Stimulated activated CD4-positive, alpha-beta T cell treated with anti-CD3 and anti-CD28 coated beads, Interleukin-4, amount 100 ng/mL, for 24 hours (primary cell): ENCODE results near the gene TUBB.
"Not testable (repeated sequence)": the region's sequence is repeated elsewhere in the genome, so short reads cannot be mapped to it uniquely, and the experiment has no call there.

ENCODE experiments used
- DNase-seq: peaks from one replicate; pipeline ENCODE4 v3.0.0-alpha.2; 2020

Gene TUBB

GRCh38 chr6:30687659-30688431 lies 32.3 kb upstream of the TUBB start:
- DNase-seq: no peak

DNA sequence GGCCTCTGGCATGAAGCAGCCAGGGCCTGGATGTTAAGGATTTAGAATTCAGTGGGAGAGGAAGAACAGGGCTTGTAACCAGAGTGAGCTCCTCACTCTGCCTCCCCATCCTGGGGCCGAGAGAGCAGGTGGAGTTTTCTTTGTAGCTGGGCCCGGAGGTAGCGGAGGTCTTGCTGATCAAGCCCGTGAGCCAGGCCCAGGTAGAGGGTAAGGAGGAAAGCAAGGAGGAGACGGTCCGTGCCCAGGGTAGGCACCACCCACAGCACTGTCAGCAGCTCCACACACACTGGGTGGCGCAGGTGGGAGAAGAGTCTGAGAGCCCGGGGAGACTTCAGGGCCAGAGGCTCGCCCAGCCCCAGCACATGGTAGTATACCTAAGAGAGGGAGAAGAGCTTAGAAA lies 31.6 kb upstream of the TUBB start:
- no peak for DNase-seq

DNA sequence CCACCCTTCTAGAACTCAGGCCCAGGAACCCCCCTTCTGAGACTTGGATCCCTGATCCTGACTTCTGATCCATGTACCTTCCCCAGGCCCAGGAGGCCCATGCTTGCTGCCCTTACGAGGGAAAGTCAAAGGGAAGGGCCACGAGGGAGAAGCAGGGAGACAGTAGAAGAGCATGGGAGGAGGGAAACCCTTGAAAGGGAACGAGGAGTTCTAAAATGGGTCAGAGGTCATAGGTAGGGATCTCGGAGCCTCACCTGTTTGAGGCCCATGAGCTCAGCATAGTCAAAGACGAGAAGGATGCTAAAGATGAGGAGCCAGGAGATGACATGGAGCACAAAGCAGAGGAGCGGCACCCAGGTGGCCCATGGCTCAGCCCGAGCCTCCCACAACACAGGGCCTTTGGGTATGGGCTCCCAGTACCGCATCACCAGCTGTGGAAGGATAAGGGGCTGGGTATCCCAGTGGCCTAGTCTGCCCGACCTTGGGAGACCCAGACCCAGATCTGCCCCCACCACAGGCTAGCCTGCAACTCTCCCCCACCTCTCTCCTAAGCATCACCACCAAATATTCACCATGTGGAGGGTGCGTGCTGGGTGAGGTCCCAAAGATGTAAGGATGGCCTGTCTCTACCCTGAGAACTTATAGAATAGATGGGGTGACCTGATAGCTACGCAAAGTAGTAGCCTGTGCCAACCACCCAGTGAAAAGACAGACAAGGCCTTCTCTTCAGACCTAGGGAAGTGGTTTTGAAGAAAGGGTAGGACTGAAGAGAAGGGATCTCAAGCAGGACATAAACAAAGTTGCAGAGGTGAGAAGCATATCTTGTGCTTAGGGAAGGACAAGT lies 30.9 kb upstream of the TUBB start:
- no peak for DNase-seq

GRCh38 chr6:30689985-30690384 lies 30.2 kb upstream of the TUBB start:
- DNase-seq: no peak

DNA sequence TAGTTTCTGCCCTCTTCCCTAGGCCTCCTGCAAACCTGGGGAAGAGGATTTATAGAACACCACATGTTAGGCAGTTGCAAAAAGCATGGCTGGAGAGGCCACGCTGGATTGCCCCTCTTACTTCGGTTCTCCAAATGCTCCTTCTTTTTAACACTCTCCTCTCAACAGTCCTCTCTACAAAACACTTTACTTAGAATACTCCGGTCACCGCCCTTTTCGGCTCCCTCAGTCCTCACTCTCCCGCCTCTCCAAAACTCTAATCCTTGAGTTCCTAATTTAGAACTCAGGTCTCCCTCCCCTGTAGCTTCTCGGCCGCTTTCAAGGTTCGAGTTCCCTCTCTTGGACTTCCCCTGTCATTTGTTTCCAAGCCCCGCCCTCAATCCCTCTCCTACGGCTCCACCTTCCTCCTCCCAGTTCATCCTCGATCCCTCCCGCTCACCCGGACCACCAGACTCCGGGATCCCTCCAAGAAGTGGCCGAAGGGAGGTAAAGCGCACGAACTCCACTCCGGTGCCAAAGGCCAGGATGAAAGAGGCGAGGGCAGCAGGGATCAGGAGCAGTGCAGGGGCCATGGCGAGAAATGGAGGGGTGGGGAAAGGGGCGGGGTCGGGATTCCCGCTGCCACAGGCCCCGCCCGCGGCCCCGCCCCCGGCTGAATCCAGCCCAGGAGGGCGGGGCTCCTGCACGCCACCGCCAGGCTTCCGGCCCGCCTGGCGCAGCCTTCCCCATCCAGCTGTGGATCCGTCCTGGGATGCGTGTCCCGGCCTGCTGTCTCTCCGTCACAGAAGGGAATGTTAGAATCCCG lies 29.5 kb upstream of the TUBB start, which contains the start of gene NRM:
Gene NRM (minus strand): TSS at position 582 of the 805 bp plus-strand sequence. CDS start 10 bp downstream, at position 572.
- peak; percentile 76 for DNase-seq

DNA sequence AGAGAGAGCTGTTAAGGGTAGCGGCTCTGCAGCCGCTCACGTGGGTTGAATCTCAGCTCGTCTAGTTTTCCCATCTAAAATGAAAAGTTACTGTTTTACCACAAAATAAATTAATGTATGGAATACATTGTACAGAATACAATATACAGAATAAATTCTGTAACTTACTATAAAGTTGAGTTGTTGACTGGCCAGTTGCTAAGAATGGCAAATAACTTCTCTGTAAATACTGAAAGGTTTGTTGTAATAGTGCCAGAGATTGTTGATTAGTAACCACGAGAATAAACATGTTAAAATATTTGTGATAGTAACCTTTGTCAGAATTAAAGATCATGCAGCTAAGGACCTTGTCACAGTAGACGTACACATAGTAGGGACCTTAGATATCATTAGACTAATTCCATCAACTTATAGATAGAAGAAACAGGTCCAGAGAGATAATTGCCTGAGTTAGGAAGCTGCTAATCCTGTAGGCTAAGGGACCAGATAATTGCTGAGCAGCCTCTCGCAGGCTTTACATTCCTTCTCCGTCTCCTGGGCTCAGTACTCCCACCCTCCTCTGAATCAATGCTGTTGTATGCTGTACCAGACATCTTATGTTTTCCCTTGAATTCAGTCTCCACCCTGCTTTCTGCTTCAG lies 28.8 kb upstream of the TUBB start:
- no peak for DNase-seq

DNA sequence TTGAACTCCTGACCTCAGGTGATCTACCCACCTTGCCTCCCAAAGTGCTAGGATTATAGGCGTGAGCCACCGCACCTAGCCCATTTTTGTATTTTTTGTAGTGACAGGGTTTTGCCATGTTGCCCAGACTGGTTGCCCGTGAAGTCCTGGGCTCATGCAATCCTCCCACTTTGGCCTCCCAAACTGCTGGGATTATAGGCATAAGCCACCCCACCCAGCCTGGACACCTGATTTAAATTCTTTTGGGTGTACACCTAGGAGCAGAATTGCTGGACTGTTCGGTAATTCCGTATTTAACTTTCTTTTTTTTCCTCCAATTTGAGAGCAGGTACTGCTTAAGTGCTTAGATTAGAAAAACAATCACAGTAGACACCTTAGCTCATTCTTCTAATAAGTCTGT lies 23.7 kb upstream of the TUBB start:
- no peak for DNase-seq

- no peak for DNase-seq
These were observed 19.8 kb upstream of the TUBB start for GRCh38 chr6:30700340-30700739.

DNA sequence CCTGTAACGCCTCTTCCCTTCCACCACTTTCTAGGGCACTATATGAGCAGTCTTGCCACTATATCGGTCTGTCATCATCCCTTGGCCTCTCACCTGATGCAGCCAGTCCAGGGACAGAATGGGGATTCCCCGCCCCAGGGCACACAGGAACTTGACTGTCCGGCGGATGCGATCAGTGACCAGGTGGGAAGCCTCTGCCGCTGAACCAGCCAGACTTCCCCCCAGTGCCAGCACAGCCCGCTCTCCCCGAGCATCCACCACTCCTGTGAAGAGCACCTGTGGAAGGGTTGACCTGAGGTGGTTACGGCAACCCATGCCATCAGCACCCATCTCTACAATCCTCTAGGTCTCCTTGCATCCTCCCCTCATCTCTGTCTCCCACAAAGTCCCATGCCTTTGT lies 17.1 kb upstream of the TUBB start:
- no peak for DNase-seq

- DNase-seq: no peak
These were observed 16.3 kb upstream of the TUBB start for GRCh38 chr6:30703821-30704220.

DNA sequence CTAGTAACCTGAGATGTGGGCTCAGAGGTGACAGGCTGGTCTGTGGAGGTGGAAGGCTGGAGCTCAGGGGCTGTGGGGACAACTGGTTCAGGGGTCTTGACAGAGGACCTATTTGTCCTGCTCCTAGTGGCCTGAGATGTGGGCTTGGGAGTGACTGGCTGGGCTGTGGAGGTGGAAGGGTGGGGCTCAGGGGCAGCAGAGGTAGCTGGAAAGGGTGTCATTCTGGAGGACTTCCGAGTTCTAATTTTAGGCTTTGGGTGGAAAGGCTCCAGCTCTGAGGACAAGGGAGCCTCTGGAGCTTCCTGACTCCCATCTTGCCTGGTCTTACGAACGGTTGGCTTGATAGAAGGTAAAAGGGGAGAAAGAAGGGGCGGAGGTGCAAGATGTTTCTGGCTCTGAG lies 14.5 kb upstream of the TUBB start:
- DNase-seq: no peak

- DNase-seq: no peak
These were observed 12.8 kb upstream of the TUBB start for GRCh38 chr6:30707281-30707850.

- DNase-seq: no peak
These were observed 10.9 kb upstream of the TUBB start for GRCh38 chr6:30709101-30709868.

GRCh38 chr6:30711758-30712380 lies 8.3 kb upstream of the TUBB start:
- no peak for DNase-seq

DNA sequence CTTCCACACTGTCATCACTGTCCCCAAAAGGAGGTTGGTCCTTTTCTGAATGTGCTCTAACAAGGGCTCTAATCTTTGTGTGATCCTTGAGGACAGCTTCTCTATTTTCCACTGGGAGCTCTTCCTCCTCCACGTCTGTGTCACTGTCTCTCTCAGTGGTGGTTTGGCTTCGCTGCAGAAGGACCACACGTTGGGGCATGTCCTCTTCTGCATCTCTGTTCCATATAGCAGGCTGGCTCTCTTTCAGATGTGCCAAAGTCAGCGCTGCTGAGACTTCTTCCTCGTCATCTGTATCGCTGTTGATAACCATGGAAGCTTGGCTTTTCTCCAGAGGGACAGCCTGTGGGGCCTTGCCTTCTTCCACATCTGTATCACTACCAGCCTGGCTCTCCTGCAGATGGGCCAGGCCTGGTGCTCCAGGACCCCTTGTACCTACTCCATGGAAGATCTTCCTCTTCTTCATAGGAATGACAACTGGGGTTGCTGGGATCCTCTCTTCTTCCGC lies 7.7 kb upstream of the TUBB start:
- no peak for DNase-seq

DNA sequence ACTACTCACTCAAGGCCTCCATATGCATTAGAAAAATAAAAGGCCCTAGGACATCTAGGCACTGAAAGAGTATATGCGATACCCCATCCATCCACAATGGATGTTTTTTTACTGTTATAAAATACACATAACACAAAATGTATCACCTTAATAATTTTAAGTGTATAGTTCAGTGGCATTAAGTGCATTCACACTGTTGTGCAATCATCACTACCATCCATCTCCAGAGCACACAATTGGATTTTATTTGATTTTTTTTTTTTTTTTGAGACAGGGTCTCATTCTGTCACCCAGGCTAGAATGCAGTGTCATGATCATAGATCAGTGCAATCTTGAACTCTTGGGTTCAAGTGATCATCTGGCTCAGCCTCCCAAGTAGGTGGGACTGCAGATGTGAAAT lies 5.9 kb upstream of the TUBB start:
- DNase-seq: no peak

- no peak for DNase-seq
These were observed 3.3 kb upstream of the TUBB start for GRCh38 chr6:30716879-30717128.

- peak; percentile 99 for DNase-seq
These were observed 2.9 kb upstream of the TUBB start, which contains the start of gene MDC1 for GRCh38 chr6:30717129-30717844. TSS of gene MDC1 (minus strand) at chr6:30717281. CDS start at chr6:30715175, 2,106 bp downstream.

- DNase-seq: not testable (repeated sequence)
These were observed 2.1 kb upstream of the TUBB start for GRCh38 chr6:30717845-30718720.
